C4-2B (cell line): Measurements from ENCODE around the gene LAD1.
A peak's percentile ranks its signal among the peaks of the same experiment; 100 is the strongest.

Experiments used
- CTCF ChIP-seq: fragments of 450-650 bp; conservative IDR thresholded peaks from 2 replicates; pipeline ENCODE4 v1.5.1; 2017; ENCODE audit warnings: mild to moderate bottlenecking
- ZFX ChIP-seq: fragments of 450-650 bp; IDR thresholded peaks from 2 replicates; pipeline ENCODE4 v1.6.1; 2017

- peak; percentile 96 for TF ChIP-seq CTCF
- TF ChIP-seq ZFX, result no peak
Observed at GRCh38 chr1:201385299-201385891, 13.7 kb downstream of the LAD1 start.
